DMS 273 treated with DMSO at 0.1 percent for 48 hours (cell line): ENCODE data around the gene SIGLEC1.

Source experiments
- DNase-seq: peaks from one replicate; lab custom pipeline; 2025; lab: John Stamatoyannopoulos, UW

Gene SIGLEC1

DNA sequence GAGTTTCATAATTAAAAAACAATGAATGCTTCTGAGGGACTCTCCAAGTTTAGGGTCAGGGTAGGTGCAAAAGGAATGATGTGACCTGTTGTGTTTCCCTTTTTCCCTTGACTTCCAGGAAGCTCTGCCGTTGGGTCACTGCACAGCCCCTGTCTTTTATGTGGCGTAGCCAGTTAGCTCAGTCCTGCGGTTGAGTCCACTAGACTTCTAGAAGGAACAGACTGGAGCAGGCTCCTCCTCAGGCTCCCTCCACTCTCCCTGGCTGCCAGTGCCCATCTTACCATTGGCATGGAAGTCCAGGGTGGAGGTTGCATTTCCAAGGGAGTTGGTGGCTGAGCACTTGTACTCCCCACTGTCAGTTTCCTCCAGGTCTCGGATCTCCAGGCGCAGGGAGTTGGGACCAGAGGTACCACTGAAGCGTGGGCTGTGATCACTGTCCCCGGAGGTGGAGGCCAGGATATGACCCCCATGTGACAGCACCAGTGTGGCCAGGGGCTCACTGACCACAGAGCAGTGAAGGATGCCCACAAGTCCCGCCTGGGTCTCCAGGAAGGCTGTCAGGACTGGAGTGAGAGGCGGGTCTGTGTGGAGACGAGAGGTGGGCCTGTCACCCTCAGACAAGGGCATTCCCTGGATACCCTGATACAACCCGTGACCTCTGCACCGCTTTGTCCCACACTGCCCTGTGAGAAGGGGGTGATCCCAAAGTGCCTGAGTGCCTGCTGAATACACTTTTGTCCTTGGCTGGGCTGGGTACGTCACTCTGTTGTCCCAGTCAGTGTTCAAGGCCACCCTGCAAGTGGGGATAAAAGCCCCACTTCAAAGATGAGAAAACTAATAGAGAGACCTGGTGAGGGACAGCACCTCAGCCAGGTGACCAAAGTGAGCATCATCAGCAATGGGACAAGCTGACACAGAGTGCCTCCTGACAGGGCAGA is 11.1 kb downstream of the SIGLEC1 start:
- DNase-seq = no peak

DNA sequence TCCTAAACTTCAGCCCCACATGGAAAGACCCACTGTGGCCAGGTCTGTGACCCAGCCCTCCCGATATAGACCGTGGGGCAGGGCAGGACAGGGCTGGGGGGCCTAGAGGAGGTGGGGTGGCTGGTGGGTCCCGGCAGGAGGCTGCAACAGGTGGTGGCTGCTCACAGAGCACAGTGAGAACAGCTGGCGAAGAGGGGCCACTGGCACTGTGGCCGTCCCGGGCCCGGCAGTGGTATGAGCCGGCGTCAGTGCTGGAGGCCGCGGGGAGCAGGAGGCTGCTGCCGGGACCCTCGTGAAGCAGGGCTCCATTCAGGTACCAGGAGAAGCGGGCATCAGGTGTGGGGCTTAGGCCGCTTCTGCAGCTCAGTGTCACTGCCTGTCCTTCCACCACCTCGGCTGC is 13.4 kb downstream of the SIGLEC1 start:
- no peak for DNase-seq

DNA sequence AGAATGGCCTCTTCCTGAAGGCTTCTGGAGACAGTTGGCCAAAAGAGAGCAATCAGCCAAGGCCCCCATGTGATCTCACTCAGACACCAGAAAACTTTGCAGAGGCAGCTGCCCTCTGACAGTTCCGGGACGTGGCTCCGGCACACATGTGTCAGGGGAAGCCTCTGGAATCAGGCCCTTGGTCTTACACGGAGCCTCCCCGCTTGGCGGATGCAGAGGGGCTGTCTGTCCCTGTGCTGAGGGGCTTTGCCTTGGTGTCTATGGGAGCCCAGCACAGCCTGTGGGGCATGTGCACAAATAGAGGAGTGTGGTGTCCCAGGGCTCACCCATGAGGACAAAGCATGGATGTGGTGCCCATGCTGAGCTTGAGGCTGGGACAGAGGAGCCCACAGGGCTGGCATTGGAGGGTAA is 13.8 kb downstream of the SIGLEC1 start:
- no peak for DNase-seq

DNA sequence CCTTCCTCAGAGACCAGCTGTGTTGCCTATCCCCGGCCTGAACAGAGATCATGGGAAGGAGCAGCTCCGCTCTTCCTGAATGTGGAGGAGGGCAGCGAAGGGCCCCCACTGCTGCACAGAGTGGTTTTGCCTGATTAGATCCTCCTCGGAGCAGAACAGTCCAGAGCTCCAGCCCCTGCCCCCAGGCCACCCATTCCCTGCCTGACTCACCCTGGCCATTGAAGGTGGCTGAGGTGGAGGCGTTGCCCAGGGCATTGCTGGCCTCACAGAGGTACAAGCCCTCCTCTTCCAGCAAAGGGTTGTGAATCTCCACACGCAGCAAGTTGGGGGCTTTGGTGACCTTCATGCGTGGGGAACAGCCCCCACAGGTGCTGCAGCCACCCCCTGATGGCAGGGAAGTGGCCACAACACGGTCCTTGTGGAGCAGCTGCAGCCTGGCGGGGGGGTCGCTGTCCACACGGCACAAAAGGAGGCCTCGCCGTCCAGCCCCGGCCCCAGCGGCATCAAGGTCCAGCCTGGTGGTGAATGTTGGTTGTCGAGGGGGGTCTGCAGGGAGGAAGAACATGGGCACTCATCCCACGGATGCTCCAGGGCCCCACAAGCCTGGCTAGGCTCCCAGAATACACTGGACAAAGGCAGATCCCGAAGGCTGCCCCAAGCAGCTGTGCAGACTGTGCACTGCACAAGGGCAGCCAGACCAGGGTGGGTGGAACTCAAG is 14.7 kb downstream of the SIGLEC1 start:
- DNase-seq = no peak

- DNase-seq = no peak
Measured at GRCh38 chr20:3696745-3697587, 15.4 kb downstream of the SIGLEC1 start.

DNA sequence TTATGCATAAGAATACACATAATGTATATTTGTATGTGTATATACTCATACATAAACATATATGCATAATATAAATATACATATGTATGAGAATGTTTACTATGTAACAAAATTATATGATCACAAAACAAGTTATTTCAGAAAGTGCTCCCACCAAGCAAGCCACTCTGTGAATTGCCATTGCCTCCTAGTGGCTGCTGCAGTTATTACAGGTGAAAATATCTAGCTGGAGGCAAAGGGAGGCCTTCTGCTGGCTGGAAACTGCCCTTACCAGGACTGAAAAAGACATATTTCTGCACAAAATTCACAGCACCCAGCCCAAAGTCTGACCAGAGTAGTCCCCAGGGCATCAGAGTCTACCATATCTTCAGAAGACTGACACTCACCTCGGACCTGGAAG is 16.2 kb downstream of the SIGLEC1 start:
- DNase-seq = no peak

DNA sequence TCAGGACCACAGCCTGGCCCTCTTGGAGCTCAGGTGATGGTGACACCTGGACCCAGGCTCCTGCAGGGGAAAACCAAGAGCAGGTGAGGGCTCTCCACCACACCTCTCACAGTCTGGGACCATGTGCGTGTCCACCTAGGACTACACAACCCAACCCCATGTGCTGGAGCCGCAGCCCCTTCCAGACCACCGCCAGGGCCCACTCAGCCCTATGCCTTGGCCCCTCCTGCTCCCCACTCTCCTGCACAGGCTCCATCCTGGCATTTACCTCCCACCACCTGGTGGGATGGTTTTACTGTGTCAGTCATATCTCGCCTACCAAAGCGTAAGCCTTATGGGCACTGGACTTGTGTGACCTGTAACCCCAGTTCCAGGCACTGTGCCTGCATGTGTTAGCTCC is 17.5 kb downstream of the SIGLEC1 start:
- no peak for DNase-seq

DNA sequence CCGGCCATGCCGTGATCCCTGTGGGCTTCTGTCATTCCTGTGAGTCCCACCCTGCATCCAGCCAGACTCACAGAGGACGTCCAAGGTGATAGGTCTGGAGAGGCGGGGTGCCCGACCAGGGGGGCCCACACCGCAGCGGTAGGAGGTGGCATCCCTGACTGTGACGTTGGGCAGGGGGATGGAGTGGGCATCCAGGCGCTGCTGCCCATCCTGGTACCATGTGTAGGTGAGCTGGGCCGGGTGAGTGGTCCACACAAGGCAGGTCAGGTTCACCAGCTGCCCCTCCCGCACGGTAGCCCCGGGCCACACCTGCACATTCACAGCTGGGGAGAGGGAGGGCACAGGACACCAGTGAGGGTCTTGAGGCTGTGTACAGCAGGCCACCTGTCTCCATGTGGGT is 19.0 kb downstream of the SIGLEC1 start:
- no peak for DNase-seq

GRCh38 chr20:3692706-3693294 is 19.6 kb downstream of the SIGLEC1 start:
- DNase-seq = no peak

DNA sequence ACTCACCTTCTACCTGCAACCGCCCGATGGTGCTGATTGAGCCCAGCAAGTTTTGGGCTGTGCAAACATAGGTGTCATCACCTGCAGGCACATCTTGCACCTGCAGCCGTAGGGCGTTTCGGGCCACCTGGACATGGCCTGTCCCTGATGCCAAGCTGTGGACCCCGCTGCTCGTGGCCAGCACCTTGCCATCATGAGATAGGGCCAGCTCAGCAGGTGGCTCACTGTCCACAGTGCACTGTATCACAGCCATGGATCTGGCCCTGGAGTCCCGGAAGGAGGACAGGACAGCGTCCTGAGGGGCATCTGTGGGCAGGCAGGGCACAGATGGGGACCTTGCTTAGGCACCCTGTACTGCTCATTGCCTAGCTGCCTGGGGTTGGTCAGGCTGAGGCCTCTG is 20.5 kb downstream of the SIGLEC1 start:
- DNase-seq = no peak

GRCh38 chr20:3691306-3691705 is 21.1 kb downstream of the SIGLEC1 start:
- no peak for DNase-seq

DNA sequence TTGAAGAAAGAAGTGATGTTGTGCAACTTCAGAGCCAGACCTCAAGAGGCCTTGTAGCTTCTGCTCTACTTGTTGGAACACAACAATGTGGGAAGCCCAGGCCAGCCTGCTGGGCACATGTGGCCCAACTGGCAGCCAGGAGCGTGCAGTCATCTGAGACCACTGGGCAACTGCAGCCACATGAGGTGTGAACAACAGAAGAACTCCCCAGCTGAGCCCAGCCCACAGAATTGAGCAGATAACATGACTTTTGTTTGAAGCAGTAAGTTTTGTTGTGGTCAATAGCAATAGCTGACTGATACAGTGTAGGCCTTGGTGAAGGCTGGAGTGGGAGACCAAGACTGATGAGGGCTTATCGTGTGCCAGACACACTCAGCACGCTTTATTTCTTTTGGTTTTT is 22.0 kb downstream of the SIGLEC1 start:
- DNase-seq = no peak

GRCh38 chr20:3689978-3690377 is 22.4 kb downstream of the SIGLEC1 start:
- no peak for DNase-seq

DNA sequence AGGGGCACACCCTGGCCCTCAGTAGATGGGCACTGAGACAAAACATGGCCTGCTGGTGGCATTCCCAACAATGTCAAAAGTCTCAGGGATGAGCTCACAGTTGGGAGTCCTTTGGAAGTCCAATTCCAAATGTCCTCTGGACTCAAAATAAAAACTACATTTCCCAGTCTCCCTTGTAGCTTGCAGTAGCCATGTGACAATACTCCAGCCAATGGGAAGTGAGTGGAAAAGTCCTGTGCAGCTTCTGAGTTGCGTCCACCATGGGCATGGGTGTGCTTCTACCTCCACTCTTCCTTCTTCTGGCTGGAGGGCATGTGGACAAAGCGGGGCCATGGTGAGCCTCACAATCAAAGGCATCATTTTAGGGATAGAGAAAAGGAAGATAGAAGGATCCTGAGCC is 24.7 kb downstream of the SIGLEC1 start:
- no peak for DNase-seq

GRCh38 chr20:3686867-3687321 is 25.5 kb downstream of the SIGLEC1 start:
- DNase-seq = no peak

DNA sequence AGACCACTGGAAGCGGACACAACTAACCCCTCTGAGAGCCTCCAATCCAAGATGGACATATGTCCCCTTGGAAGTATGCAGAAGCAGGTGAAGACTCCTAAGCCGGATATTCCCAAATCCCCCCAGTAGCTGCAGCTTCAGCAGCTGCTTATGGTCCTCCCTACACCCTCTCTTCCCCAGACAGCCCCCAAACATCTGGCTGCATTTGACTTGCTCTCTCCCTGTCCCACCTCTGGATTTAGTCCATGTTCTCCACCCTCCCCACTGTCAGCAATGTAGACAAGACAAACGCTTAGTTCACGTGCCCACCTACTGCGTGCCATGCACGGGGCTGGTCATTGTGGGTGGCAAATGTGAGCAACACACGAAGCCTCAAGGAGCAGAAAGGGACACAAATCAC is 26.0 kb downstream of the SIGLEC1 start:
- DNase-seq = no peak

GRCh38 chr20:3685341-3685740 is 27.1 kb downstream of the SIGLEC1 start:
- no peak for DNase-seq

GRCh38 chr20:3681931-3682781 is 30.2 kb downstream of the SIGLEC1 start, which contains the start of gene ADAM33:
TSS of gene ADAM33 (minus strand) at chr20:3682010. CDS start at chr20:3682004, 6 bp downstream.
- no peak for DNase-seq

GRCh38 chr20:3681352-3681930 is 31.0 kb downstream of the SIGLEC1 start:
- no peak for DNase-seq

GRCh38 chr20:3680701-3681351 is 31.6 kb downstream of the SIGLEC1 start:
- DNase-seq = no peak
